HG03196 (cell line): ENCODE results near the gene NCOA1.
"Not testable (repeated sequence)": the region's sequence is repeated elsewhere in the genome, so short reads cannot be mapped to it uniquely, and the experiment has no call there.

ENCODE experiments used
- ATAC-seq: cut with Tn5 transposase; IDR thresholded peaks from one replicate; pipeline ENCODE4 v1.9.1; 2021; ENCODE audit not compliant: unreplicated experiment

The NCOA1 gene

GRCh38 chr2:24533574-24533973 lies 42.5 kb downstream of the NCOA1 start:
- not testable (repeated sequence) for ATAC-seq

GRCh38 chr2:24538720-24539119 lies 47.7 kb downstream of the NCOA1 start:
- ATAC-seq = no peak

- ATAC-seq = no peak
These were observed 48.2 kb downstream of the NCOA1 start for GRCh38 chr2:24539258-24539657.

GRCh38 chr2:24540011-24540477 lies 49.0 kb downstream of the NCOA1 start:
- ATAC-seq = no peak

GRCh38 chr2:24541621-24542020 lies 50.6 kb downstream of the NCOA1 start:
- no peak for ATAC-seq

- ATAC-seq = no peak
These were observed 51.3 kb downstream of the NCOA1 start for GRCh38 chr2:24542269-24542872.

- ATAC-seq = no peak
These were observed 52.2 kb downstream of the NCOA1 start for GRCh38 chr2:24543252-24543651.

- no peak for ATAC-seq
These were observed 53.5 kb downstream of the NCOA1 start for GRCh38 chr2:24544456-24545115.

GRCh38 chr2:24546669-24547068 lies 55.6 kb downstream of the NCOA1 start:
- no peak for ATAC-seq

GRCh38 chr2:24548058-24548457 lies 57.0 kb downstream of the NCOA1 start:
- no peak for ATAC-seq

- ATAC-seq = not testable (repeated sequence)
These were observed 59.2 kb downstream of the NCOA1 start for GRCh38 chr2:24550301-24550700.

GRCh38 chr2:24551016-24551415 lies 60.0 kb downstream of the NCOA1 start:
- ATAC-seq = no peak

- no peak for ATAC-seq
These were observed 61.8 kb downstream of the NCOA1 start for GRCh38 chr2:24552836-24553235.

GRCh38 chr2:24558781-24559472 lies 67.9 kb downstream of the NCOA1 start:
- ATAC-seq = no peak

GRCh38 chr2:24559473-24560113 lies 68.5 kb downstream of the NCOA1 start:
- no peak for ATAC-seq

- ATAC-seq = no peak
These were observed 74.5 kb downstream of the NCOA1 start for GRCh38 chr2:24565537-24565936.

GRCh38 chr2:24566209-24566608 lies 75.2 kb downstream of the NCOA1 start:
- no peak for ATAC-seq

GRCh38 chr2:24566630-24567029 lies 75.6 kb downstream of the NCOA1 start:
- ATAC-seq = no peak

- ATAC-seq = no peak
These were observed 77.5 kb downstream of the NCOA1 start for GRCh38 chr2:24568551-24568950.

- not testable (repeated sequence) for ATAC-seq
These were observed 78.5 kb downstream of the NCOA1 start for GRCh38 chr2:24569565-24569964.

- ATAC-seq = no peak
These were observed 79.2 kb downstream of the NCOA1 start for GRCh38 chr2:24570225-24570624.
